Astrocyte of the cerebellum (primary cell): ENCODE data around the gene RCL1.

ENCODE experiments used
- DNase-seq: peaks from one replicate; pipeline ENCODE4 v3.0.0-alpha.2; 2011; ENCODE audit warnings: low read depth
- H3K4me3 ChIP-seq: 2 replicates; pipeline ENCODE4 v1.5.1; 2011; ENCODE audit warnings: mild to moderate bottlenecking, low read depth, low read length, moderate library complexity
- in situ Hi-C: cut with HindIII; loops from 2 replicates; pipeline ENCODE4 v1.10.0; 2017; ENCODE audit warnings: low sequenced_read_pairs
- TF ChIP-seq, protein P1 (sequence below): IDR thresholded peaks from 2 replicates; pipeline ENCODE4 v1.5.1; 2012; ENCODE audit warnings: low read length, low read depth, moderate library complexity, mild to moderate bottlenecking; ENCODE audit errors: missing control alignments

The RCL1 gene

DNA sequence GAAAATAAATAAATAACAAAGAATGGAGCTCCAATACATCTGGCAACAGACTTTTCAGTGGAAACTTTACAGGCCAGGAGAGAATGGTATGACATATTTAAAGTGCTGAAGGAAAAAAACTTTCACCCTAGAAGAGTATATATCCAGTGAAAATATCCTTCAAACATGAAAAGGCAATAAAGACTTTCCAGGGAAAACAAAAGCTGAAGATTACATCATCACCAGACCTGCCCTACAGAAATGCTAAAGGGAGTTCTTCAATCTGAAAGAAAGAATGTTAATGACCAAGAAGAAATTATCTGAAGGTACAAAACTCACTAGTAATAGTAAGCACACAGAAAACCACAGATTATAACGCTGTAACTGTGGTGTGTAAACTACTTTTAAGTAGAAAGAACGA is 8.3 kb upstream of the RCL1 start:
- no peak overlapping the region for H3K4me3 ChIP-seq
- in situ Hi-C loops: no loop called here
- TF ChIP-seq, protein P1, sequence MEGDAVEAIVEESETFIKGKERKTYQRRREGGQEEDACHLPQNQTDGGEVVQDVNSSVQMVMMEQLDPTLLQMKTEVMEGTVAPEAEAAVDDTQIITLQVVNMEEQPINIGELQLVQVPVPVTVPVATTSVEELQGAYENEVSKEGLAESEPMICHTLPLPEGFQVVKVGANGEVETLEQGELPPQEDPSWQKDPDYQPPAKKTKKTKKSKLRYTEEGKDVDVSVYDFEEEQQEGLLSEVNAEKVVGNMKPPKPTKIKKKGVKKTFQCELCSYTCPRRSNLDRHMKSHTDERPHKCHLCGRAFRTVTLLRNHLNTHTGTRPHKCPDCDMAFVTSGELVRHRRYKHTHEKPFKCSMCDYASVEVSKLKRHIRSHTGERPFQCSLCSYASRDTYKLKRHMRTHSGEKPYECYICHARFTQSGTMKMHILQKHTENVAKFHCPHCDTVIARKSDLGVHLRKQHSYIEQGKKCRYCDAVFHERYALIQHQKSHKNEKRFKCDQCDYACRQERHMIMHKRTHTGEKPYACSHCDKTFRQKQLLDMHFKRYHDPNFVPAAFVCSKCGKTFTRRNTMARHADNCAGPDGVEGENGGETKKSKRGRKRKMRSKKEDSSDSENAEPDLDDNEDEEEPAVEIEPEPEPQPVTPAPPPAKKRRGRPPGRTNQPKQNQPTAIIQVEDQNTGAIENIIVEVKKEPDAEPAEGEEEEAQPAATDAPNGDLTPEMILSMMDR: no peak
- no peak for DNase-seq

DNA sequence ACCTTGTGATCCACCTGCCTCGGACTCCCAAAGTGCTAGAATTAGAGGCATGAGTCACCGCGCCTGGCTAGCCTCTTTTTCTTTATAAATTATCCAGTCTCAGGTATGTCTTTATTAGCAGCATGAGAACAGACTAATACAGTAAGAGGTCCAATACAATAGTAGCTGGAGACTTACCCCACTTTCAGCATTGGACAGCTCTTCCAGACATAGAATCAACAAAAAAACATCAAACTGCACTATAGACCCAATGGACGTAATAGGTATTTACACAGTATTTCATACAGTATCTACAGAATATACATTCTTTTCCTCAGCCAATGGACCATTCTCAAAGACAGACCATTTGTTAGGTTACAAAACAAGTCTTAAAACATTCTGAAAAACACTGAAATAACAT is 6.1 kb upstream of the RCL1 start:
- TF ChIP-seq, protein P1: no peak
- DNase-seq: no peak
- in situ Hi-C loops: no loop called here
- no peak overlapping the region for H3K4me3 ChIP-seq

DNA sequence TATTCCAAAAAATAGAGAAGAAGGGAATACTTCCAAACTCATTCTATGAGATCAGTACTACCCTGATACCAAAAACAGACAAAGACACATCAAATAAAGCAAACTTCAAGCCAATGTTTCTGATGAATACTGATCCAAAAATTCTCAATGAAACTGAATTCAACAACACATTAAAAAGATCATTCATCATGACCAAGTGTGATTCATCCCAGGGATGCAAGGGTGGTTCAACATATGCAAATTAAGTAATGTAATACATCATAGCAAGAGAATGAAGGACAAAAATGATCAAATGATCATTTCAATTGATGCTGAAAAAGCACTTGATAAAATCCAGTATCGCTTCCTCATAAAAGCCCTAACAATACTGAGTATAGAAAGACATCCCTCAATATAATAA is 4.9 kb upstream of the RCL1 start:
- no peak for DNase-seq
- in situ Hi-C loops: no loop called here
- TF ChIP-seq, protein P1: no peak
- no peak overlapping the region for H3K4me3 ChIP-seq

DNA sequence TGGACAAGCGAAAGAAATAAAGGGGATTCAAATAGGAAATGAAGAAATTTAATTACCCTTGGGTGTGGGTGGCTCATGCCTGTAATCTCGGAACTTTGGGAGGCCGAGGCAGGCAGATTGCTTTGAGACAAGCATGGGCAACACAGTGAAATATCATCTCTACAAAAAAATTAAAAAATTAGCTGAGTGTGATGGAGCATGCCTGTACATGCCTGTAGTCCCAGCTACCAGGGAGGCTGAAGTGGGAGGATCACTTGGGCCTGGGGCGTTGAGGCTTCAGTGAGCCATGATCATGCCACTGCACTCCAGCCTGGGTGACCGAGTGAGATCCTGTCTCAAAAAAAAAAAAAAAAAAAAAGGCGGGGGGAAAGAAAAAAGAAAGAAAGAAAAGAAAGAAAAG is 4.0 kb upstream of the RCL1 start:
- TF ChIP-seq, protein P1: no peak
- in situ Hi-C loops: no loop called here

DNA sequence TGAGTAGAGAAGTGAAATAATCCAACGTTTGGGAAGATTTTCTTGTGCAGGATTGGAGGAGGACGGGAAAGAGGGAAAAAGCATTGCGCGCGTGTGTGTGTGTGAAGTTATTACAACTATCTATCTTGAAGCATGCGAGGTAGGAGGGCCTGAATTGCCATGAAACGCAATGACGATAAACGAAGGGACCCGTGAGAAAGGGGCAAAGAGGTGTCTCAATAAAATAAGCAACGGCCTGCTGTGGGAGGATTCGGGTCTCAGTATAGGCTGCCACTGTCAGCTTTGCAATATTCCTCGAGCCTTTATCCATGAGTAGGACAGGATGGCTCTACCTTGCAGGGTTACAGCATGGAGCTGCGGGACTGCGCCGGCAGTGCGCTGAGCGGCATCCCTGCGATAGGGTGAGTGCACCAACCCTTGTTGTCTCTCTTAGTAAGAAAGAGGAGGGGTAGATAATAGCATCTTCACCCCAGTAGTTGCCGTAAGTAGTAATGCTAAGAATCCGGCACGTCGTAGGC is 631 bp upstream of the RCL1 start:
- H3K4me3 ChIP-seq: peak overlapping the region; percentile 86
- DNase-seq: no peak
- TF ChIP-seq, protein P1: no peak
- in situ Hi-C loops: no loop called here

More for the DNA sequence above, 4.0 kb upstream of the RCL1 start:
- no peak for DNase-seq
- H3K4me3 ChIP-seq: no peak overlapping the region

DNA sequence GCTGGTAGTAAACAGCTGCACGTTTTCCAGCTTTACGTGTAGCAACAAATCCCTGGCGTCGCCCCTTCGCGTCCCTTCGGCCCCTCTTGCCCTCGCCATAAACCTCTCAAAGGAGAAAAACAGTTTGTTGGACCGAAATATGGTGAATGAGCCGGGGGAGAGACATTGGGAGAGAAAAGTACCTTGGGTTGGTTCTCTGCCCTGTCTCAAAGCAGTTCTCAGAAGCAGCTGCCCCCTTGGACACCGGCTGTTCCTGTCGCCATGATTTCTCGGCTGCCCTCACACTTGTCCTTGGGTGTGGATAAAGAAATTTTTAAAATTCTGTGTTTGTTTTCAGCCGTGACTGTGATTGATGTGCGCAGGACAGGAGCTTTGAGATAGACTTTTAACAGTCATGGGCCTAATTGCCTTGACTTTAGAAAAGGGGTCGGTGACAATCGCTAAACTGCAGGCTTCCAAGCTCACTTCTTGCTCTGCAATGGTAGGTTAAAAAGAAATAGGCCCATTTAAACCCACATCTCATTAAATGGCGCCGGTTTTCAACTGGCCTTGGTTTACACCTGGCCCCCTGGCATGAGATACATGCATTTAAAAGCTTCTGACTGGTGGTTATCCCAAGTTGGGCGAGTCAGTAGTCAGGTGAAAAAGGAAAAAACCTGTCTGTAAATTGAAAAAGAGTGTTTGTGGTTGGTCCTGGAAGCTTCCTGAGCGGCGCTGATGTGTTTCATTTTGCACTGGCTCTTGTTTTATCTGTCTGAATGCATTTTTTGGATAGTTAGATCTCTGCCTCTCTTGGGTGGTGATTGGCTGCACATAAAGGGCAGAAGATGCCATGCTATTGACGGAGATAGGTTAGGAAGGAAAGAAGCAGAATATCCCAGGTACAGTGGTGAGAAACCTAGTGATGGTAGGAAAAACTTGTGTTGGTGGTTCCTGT is 983 bp downstream of the RCL1 start:
- in situ Hi-C loops: no loop called here
- no peak for DNase-seq
- peak overlapping the region; percentile 86 for H3K4me3 ChIP-seq
- TF ChIP-seq, protein P1: no peak
